GM21390 (cell line): Measurements from ENCODE around the gene ATAD1.
A peak's percentile ranks its signal among the peaks of the same experiment; 100 is the strongest.
"Not testable (repeated sequence)": the region's sequence is repeated elsewhere in the genome, so short reads cannot be mapped to it uniquely, and the experiment has no call there.

ENCODE experiments used
- ATAC-seq: cut with Tn5 transposase; IDR thresholded peaks from one replicate; pipeline ENCODE4 v1.9.1; 2021; ENCODE audit not compliant: unreplicated experiment

ATAD1 gene

DNA sequence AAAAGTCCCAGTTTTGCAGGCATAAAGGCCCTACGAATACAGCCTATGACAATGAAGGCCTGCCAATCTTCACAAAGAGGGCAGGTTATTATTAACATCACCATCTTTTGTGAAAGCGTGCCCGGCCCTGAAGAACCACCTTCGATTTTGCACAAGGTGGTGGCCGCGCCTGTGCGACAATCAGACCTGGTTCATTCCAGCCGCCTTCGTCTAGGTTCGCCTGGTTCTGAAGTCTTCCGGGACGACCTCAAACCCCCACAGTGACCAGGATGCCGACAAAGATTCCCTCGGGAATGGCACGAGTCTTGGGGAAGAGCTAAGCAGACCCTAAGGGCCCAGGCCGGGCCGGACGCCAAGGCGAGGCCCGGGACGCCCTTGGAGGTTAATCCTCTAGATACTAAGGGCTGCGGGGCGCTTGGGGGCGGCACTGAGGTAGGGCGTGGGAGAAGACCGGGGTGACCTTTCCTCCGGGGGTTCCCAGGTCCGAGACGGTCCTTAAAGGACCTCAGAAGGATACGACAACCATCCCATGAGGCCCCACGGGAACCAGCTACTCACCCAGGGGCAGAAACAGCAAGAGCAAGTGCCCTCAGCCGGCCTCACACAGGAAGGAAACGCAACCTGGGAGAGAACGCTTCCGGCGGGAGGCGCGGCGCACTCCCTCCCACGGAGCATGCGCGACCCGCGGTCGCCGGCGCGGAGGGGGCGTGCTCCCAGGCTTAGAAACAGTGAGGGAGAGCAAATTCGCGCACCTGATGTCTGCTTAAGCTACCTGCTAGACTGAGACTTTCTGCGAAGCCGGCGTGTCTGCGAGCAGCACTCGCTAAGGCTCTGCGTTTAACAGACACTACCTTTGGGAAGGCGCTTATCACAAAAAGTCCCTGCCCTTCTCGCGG lies at the start of gene ATAD1:
TSS of gene ATAD1 (minus strand) at position 618 of the 896 bp plus-strand sequence. CDS start 3,627 bp downstream, outside the sequence.
- ATAC-seq = peak; percentile 74

- no peak for ATAC-seq
Measured at GRCh38 chr10:87867453-87867852, 49.4 kb upstream of the ATAD1 start.

DNA sequence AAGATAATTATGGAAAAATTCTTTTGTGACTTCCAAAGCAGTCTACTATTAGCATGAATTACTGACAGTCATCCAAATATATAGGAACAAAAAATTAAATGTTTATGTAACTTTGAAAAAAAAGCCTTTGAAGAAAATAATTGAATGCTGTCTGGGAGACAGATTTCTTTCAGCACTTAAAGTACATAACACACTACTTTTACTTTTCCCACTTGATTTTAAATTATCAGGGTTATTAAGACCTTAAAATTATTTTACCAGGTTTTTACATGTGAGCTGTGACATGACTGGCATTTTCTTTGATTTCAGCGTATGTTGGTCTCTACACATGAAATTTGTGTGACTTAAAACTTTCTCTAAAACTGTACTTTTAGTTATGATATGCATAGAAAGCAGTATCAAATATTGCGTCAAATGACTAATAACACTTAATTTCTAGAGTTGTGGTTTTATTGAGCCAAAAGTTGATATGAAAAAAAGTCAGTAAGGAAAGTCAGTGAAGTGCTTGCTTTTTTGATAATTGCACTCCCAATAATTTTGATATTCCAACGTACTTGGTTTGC lies 48.5 kb upstream of the ATAD1 start:
- ATAC-seq = no peak

- ATAC-seq = no peak
Measured at GRCh38 chr10:87865241-87865881, 47.3 kb upstream of the ATAD1 start.

- no peak for ATAC-seq
Measured at GRCh38 chr10:87864496-87865059, 46.6 kb upstream of the ATAD1 start.

GRCh38 chr10:87863951-87864495 lies 46.0 kb upstream of the ATAD1 start:
- ATAC-seq = not testable (repeated sequence)

- ATAC-seq = peak; percentile 30
Measured at GRCh38 chr10:87863053-87863943, 45.3 kb upstream of the ATAD1 start, which contains the start of the genes KLLN and PTEN. TSS of gene KLLN (minus strand) at chr10:87863533. CDS start at chr10:87862487, 1,046 bp downstream. TSS of gene PTEN (plus strand) at chr10:87863625. CDS start at chr10:87864470, 845 bp downstream.

GRCh38 chr10:87862679-87863052 lies 44.6 kb upstream of the ATAD1 start:
- ATAC-seq = peak; percentile 12

GRCh38 chr10:87861953-87862678 lies 44.1 kb upstream of the ATAD1 start:
- ATAC-seq = peak; percentile 54

- ATAC-seq = peak; percentile 13
Measured at GRCh38 chr10:87861566-87861952, 43.5 kb upstream of the ATAD1 start.

GRCh38 chr10:87860816-87861403 lies 42.9 kb upstream of the ATAD1 start:
- no peak for ATAC-seq

- no peak for ATAC-seq
Measured at GRCh38 chr10:87860156-87860795, 42.2 kb upstream of the ATAD1 start.

- ATAC-seq = not testable (repeated sequence)
Measured at GRCh38 chr10:87855665-87856064, 37.6 kb upstream of the ATAD1 start.

DNA sequence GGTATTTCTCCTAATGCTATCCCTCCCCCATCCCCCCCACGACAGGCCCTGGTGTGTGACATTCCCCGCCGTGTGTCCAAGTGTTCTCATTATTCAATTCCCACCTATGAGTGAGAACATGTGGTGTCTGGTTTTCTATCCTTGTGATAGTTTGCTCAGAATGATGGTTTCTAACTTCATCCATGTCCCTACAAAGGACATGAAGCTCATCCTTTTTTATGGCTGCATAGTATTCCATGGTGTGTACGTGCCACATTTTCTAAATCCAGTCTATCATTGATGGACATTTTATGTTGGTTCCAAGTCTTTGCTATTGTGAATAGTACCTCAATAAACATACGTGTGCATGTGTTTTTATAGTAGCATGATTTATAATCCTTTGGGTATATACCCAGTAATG lies 37.2 kb upstream of the ATAD1 start:
- not testable (repeated sequence) for ATAC-seq

- ATAC-seq = no peak
Measured at GRCh38 chr10:87852089-87852488, 34.1 kb upstream of the ATAD1 start.

- no peak for ATAC-seq
Measured at GRCh38 chr10:87850742-87851205, 32.7 kb upstream of the ATAD1 start.

- ATAC-seq = no peak
Measured at GRCh38 chr10:87849001-87849400, 31.0 kb upstream of the ATAD1 start.

DNA sequence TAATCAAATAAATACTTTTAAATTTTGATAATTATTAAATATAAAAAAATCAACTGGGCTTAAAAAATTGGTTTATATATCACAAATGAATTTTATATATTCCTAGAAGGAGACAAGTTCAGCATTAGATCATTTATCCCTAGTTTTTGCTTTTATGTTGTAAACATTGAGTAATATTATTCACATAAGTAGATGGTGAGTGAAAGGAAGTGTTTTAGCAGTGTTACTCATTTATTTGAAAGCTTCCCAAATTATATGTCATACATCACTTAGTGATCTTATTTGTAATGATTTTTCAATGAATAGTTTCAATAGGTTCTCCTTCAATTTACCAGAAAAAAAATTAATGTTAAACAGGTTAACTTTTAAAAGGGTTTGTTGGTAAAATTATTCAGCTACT lies 29.5 kb upstream of the ATAD1 start:
- ATAC-seq = no peak
